NCI-H524 treated with DMSO at 0.1 percent for 48 hours (cell line): Measurements from ENCODE around the gene IKZF1.

ENCODE experiments used
- DNase-seq: peaks from one replicate; lab custom pipeline; 2025; lab: John Stamatoyannopoulos, UW

IKZF1 gene

DNA sequence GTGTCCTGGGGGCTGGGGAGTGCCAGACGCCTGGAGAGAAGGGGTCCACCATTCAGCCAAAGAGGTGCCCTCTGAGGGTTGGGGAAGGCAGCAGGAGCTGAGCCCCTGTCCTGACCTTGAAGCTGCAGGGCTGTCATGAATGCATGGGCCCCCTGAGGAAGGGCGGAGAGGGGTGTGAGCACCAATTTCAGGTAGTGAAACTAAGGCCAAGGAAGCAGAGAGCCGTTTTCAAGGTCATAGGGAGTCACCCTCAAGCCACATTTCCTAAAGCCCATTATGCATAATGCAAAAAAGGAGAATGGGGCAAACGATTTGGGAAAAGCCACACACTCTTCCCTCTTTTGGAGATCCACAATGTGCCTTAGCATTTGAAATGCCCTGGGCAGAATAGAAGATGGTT is 108.5 kb downstream of the IKZF1 start:
- no peak for DNase-seq

DNA sequence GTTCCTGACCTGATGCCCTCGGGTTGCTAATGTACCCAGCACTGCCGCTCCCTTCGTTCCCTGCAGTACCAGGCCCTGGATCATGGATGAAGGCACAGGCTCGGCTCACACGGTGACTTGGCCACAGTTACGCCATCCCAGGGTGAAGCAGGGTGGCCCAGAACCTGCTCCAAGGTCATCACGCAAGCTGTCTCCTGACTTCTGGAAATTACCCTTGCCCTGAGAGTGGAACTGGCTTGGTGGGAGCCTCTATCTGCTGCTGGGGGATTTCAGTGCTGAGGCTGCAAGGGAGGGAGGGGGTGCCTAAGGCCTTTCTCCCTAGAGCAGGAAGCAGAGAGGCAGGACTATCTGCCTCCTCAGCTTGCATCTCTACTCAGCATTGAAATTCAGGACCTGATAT is 109.0 kb downstream of the IKZF1 start:
- no peak for DNase-seq

- DNase-seq: no peak
Measured at GRCh38 chr7:50415844-50416364, 111.4 kb downstream of the IKZF1 start.

DNA sequence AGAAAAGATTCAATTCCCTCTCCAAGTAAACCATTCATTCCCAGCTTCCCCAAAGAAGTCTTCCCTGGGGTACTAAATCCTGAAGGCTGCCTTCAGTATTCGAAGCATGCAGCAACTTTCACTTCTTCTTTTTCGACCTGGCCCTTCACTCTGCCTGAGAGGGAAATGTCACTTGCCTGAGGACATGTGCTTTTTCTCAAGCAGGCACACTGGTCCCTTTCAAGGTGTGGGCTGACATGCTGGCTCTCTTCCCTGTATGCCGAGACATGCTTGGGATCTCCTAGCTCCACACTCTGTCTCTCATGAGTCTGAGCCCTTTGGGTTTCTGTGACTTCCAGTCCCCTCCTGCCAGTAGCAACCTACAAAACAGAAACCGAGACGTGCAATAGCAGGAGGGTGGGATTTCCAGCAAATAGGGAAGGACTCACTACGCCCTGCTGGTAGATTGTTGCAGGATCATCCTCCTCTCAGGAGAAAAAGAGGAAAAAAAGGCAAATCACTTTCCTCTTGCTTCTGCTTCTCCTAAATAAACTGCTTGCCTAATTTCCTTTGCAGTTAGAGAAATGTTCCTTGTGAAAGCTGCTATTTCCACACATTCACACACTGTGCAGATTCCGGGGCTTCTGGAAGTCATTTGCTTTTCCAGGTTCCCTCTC is 112.1 kb downstream of the IKZF1 start:
- no peak for DNase-seq

DNA sequence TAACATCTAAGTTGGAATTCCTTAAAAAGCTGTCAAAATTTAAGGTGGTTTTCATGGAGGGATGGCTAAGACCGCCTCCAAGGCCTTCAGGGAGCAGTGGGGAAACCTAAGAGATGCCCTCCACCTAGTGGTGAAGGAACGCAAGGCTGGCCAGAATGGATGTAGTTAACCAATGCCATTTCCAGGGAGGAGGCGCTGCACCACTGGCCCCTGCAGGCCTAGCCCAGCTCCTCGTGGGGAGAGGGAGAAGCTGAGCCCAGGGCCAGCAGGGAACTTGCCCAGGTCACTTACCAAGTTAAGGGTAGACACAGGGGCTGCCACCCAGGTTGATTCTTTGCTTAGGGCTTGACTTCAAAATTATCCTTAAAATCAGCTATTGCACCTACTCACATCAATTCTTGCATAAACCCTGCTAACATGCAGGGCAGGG is 113.6 kb downstream of the IKZF1 start:
- DNase-seq: no peak

DNA sequence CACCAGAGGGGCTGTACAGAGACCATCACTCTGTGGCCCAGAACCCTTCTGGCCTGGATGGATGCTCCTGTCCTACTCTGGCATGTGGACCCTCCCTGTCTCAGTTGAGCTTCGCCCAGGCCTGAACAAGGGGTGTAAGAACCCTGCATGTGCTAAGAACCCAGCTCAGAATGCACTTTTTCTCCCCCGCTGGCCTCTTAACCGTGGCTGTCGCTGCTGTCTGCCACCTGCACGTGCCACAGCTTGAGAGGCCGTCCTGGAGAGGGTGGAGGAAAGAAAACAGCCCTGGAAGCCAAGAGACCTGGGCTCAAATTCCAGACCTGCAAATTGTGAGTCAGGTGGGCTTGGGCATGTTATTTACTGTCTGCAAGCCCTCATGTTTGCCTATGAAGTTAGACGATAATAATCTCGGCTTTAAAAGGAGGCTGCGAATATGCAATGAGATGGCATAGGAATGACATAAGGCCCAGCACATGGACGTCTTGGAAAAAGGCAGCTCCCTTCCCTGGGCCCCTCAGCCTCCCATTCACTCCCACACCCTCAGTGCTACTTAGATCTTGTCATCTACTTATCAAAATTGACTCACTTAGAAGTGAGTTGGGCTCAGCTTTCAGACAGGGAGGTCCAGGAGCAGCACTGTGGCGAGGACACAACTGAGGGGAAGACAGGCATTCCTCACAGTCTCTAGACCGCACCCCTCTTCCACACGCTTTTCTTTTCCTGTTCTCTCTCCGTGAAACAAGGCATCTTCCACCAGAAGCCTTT is 114.2 kb downstream of the IKZF1 start:
- DNase-seq: no peak

DNA sequence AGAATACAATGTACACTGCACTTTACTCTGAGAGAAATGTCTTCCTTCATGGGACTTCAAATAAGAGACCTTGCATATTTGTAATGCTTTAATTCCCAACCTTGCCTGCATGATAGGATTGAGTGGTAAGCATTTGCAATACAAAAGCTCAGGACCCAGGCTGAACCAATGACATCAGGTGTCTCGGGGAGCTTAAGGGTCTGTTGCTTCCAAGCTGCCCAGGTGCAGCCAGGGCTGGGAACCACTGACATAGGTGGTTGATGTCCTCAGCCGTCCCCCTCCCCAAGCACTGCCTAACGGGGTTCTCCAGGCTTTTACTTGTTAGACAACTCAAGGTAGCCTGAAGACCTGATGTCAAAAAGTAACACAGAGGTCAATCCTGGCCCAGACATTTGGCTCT is 116.5 kb downstream of the IKZF1 start:
- no peak for DNase-seq

DNA sequence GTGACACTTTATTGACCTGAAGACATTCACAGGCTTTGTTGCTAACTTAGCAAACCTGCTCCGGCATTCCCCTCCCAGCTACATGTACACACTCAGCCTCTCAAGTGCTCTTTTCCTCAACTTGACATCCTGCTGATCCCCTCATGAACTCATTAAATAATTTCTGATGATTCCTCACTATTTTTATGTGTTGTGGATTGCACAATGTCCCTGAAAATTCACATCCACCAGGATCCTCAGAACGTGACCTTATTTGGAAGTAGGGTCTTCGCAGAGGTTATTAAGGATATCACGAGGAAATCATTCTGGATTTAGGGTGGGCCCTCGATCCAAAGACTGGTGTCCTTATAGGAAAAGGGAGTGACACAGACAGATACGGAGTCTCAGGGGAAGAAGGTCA is 118.3 kb downstream of the IKZF1 start:
- DNase-seq: no peak

DNA sequence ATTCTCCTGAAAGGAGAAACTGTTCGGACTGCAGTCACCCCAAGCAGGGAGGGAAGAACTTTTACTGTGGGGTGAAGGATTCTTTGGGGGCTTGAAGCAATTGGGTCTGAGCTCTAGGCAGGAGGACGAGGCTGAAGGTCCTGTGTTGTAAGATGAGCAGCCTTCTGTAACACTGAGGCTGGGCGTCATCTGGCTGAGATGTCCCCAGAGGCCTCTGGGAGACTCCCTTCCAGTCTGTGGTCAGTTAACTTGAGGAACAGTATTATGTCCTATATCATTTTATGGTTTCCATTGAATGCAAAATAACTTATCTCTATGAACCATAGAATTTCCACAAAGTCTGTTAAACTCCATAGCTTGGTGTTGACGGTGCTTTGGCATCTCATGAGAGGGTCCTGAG is 119.3 kb downstream of the IKZF1 start:
- DNase-seq: no peak

DNA sequence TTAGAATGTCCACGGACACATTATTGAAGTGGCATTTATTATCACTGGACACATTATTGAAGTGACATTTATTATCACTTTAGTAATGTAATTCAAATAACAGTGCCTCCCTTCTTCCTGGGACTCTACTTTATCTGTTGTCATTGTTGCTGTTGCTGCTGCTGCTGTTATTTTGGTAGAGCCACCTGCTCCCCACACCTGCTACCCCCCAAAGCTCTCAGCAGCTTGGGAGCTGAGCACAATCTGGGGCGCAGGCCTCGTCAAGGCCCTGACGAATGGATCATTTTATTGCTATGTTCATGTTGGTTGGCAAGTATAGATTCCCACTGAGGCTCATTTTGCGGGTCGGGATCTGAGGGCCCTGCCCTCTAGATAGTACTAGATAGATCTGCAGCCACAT is 120.8 kb downstream of the IKZF1 start:
- DNase-seq: no peak

- DNase-seq: no peak
Measured at GRCh38 chr7:50426280-50427045, 121.9 kb downstream of the IKZF1 start.

DNA sequence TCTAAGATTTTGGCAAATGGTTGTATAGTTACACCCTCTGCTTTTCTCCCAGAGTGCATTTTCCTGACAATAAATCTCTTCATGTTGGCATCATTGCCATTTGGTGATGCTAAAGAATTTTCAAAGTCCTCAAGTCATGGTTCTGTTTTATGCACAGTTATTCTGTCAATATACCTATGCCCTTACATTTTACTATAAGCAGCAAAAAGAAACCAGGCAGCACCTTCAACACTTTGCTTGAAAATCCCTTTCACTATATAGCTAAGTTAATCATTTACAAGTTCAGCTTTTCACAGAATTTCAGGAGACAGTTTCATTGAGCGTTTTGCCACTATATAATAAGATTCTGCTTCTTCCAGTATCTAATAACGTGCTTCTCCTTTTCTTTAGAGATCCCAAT is 123.0 kb downstream of the IKZF1 start:
- no peak for DNase-seq

DNA sequence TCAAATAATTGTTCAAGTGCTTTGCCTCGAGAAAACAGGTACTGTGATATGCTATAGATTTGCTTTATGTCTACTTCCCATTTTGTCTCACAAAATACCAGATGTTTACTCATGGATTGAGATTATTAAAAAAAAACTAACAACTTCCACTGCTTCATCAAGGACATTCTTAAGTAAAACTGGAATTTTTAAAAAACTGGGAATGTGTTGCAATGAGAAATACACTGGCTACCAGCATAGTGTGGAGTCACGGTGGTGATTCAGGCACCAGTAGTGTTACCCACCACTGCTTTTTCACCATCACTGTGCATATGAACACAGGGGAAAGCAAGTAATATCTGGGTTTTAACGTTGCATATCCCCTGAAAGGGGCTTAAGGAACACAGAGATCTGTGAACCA is 124.4 kb downstream of the IKZF1 start:
- DNase-seq: no peak

GRCh38 chr7:50431316-50431715 is 126.8 kb downstream of the IKZF1 start:
- DNase-seq: no peak

DNA sequence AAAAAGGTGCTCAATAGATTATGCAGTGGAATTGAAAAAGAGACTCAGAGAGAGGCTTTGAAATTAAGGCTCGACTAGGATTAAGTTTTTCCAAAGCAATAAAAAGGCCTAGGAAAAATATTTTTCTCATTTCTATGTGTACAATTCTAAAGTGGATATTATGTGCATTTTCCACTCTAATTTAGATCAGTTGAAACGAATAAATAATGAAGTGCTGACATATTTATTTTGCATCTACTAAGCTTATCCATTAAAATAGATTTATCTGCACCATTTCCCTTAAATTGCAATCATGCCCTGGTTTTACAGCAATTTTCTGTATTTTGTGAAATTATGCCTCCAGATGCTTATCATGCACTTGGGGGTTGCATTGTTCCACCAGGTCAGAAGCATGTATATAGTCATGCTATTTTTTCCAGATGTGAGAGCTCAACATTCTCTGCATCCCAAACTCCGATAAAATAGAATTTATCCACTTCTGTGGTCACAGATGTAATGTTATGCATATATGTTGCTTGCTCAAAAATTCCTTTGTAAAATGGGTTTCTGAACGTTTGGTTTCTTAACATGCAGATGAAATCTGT is 127.3 kb downstream of the IKZF1 start:
- no peak for DNase-seq

DNA sequence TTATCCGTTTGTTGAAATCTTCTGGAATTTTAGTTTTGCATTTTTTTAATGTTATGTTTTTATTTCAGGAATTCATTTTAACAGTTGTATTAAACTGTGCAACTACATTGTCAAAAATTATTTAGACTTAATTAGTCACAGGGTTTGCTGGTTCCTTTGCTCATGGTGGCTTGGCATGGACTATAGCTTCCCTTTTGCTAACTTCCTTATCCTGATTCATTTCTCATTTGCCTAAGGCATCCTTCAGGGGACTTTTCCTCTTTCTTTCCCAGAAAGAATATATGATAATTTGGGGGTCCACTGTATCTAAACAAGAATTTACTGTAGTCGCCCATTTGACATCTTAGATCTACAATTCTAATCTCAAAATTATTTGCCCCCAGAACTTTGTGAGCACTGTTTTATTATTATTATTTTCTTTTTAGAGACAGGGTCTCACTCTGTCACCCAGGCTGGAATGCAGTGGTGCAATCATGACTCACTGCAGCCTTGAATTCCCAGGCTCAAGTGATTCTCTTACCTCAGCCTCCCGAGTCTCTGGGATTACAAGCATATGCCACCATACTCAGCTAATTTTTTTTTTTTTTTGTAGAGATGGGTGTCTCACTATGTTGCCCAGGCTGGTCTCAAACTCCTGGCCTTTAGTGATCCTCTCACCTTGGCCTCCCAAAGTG is 131.8 kb downstream of the IKZF1 start:
- no peak for DNase-seq

DNA sequence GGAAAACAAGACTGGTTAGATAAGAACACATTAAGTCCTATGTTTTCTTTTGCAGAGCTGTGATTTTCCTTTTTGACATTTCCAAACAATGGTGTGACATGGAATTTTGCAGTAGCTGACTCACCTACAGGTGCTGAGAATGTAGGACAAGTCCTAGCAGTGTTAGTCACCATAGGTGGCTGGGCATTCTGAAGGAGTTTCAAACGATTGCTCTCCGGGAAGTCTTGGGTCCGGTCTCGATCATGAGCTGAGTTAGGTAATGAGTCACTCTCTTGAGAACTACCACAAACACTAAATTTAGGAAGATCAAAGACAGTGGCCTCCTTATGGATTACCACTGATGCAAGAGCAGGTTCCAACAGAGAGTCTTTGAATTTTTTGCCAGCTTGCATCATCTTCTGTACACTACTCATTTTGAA is 142.0 kb downstream of the IKZF1 start:
- DNase-seq: no peak

DNA sequence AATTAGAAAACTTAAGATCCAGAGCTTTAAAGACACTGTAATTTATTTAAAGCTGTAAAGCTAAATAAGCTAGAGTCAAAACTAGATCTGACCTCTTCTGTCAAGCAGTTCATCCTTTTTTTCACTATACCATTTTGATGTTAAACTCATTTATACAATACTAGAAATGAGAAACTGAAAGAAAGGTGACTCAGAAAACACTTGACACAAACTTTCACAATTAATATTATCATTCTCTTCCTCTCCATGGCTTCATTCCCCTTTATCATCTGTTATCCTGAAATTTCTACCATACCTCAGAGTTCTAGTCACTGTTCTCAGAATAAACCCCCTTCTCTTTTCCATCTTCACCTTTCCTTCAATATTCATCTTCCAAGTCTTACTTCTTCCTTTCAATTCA is 144.3 kb downstream of the IKZF1 start:
- DNase-seq: no peak

DNA sequence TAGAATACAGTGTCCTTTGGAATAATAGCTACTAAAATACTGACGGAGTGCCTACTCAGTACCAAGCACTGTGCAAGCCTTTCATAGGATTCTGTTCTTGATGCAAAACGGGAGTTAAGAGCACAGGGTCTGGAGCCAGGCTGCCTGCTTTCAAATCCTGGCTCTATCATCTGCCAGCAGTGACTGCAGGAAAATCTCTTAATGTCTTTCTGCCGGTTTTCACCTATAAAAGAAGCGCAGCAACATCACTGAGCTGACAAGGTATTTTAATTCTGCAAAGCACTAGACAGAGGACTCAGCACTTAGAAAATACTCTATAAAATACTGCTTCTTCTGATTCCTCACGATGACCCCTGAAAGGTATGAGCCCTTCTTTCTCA is 145.0 kb downstream of the IKZF1 start:
- no peak for DNase-seq

GRCh38 chr7:50449881-50450589 is 145.5 kb downstream of the IKZF1 start, which contains the start of gene FIGNL1:
Gene FIGNL1, minus strand, starts transcription at chr7:50450350. Its CDS starts 3,063 bp downstream, at chr7:50447287.
- DNase-seq: no peak

DNA sequence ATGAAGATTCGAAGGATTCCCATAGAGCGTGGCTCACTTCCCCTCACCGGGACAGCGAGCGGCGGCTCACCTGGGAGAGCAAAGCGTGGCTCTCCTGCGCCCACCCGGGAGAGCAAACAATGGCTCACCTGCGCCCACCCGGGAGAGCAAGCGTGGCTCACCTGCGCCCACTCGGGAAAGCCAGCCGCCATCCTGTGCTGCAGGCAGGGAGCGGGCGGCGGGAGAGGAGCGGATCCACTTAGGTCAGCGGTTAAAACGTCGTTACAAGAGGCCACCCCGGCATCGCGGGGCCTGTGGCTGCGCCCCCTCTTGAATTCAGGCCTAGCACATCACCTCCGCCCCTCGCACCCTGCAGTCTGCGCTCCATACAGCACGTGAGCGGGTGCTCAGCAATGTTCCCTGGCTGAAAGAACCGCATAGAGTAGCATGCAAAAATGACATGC is 146.1 kb downstream of the IKZF1 start:
- DNase-seq: no peak
